ENCODE results near the gene TFF1.

DNA sequence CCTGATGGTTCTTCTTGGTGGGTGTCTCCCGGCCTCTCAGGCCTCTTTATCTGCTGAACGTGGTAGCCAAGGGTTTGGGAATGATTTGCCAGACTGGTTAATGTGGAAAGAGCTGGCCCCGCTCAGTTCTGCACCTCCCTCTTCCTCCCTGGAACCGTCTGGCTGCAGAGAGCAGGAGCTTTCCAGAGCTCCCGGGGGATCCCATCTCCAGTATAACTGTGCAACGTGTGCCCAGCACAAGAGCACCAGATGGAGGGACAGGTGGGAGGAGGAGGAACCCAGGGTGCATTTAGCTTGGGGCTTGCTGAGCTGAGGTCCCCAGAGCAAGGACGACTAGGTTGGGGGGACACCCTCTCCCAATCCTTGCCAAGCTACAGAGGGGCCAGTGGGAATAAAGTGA is 5.0 kb downstream of the TFF1 start:
- TF ChIP-seq SIN3A (IDR thresholded peaks at IDR 0.05; ENCODE audit: borderline replicate concordance, insufficient read depth, low read length) (no peak), TAF1 (IDR thresholded peaks at IDR 0.05; ENCODE audit: borderline replicate concordance, insufficient read depth, low read length) (no peak), POLR2AphosphoS5 (IDR thresholded peaks at IDR 0.05; ENCODE audit: low read depth, low read length) (no peak), FOXP2 (optimal IDR thresholded peaks at IDR 0.05; ENCODE audit: borderline replicate concordance, extremely low read depth, extremely low read length, insufficient read depth) (no peak)
- TF ChIP-seq, protein P1, sequence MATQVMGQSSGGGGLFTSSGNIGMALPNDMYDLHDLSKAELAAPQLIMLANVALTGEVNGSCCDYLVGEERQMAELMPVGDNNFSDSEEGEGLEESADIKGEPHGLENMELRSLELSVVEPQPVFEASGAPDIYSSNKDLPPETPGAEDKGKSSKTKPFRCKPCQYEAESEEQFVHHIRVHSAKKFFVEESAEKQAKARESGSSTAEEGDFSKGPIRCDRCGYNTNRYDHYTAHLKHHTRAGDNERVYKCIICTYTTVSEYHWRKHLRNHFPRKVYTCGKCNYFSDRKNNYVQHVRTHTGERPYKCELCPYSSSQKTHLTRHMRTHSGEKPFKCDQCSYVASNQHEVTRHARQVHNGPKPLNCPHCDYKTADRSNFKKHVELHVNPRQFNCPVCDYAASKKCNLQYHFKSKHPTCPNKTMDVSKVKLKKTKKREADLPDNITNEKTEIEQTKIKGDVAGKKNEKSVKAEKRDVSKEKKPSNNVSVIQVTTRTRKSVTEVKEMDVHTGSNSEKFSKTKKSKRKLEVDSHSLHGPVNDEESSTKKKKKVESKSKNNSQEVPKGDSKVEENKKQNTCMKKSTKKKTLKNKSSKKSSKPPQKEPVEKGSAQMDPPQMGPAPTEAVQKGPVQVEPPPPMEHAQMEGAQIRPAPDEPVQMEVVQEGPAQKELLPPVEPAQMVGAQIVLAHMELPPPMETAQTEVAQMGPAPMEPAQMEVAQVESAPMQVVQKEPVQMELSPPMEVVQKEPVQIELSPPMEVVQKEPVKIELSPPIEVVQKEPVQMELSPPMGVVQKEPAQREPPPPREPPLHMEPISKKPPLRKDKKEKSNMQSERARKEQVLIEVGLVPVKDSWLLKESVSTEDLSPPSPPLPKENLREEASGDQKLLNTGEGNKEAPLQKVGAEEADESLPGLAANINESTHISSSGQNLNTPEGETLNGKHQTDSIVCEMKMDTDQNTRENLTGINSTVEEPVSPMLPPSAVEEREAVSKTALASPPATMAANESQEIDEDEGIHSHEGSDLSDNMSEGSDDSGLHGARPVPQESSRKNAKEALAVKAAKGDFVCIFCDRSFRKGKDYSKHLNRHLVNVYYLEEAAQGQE (IDR thresholded peaks at IDR 0.05; ENCODE audit: insufficient read depth in 1 of 2, low read depth in 2 of 2, low read length in 2 of 2) = no peak
